BLaER1 (cell line): Measurements from ENCODE around the gene CENPX.

Experiments
- H3K27ac ChIP-seq: shearing (Covaris generic); formaldehyde crosslinking; 2 replicates; pipeline ENCODE4 v1.8.1; 2022
- H3K27me3 ChIP-seq: shearing (Covaris generic); formaldehyde crosslinking; 2 replicates; pipeline ENCODE4 v1.8.1; 2022
- H3K36me3 ChIP-seq: shearing (Covaris generic); formaldehyde crosslinking; 2 replicates; pipeline ENCODE4 v1.8.1; 2022
- H3K4me1 ChIP-seq: shearing (Covaris generic); formaldehyde crosslinking; 2 replicates; pipeline ENCODE4 v1.8.1; 2022
- H3K4me2 ChIP-seq: shearing (Covaris generic); formaldehyde crosslinking; 2 replicates; pipeline ENCODE4 v1.8.1; 2022
- H3K4me3 ChIP-seq: shearing (Covaris generic); formaldehyde crosslinking; 2 replicates; pipeline ENCODE4 v1.8.1; 2022
- H3K9ac ChIP-seq: shearing (Covaris generic); formaldehyde crosslinking; 2 replicates; pipeline ENCODE4 v1.8.1; 2022
- H3K9me3 ChIP-seq: shearing (Covaris generic); formaldehyde crosslinking; 2 replicates; pipeline ENCODE4 v1.8.1; 2022
- H4K20me1 ChIP-seq: shearing (Covaris generic); formaldehyde crosslinking; 2 replicates; pipeline ENCODE4 v1.8.1; 2022
- Cebpa-rat ChIP-seq: shearing (Covaris generic); IDR thresholded peaks from 2 replicates; pipeline ENCODE4 v1.8.1; 2022

The CENPX gene

DNA sequence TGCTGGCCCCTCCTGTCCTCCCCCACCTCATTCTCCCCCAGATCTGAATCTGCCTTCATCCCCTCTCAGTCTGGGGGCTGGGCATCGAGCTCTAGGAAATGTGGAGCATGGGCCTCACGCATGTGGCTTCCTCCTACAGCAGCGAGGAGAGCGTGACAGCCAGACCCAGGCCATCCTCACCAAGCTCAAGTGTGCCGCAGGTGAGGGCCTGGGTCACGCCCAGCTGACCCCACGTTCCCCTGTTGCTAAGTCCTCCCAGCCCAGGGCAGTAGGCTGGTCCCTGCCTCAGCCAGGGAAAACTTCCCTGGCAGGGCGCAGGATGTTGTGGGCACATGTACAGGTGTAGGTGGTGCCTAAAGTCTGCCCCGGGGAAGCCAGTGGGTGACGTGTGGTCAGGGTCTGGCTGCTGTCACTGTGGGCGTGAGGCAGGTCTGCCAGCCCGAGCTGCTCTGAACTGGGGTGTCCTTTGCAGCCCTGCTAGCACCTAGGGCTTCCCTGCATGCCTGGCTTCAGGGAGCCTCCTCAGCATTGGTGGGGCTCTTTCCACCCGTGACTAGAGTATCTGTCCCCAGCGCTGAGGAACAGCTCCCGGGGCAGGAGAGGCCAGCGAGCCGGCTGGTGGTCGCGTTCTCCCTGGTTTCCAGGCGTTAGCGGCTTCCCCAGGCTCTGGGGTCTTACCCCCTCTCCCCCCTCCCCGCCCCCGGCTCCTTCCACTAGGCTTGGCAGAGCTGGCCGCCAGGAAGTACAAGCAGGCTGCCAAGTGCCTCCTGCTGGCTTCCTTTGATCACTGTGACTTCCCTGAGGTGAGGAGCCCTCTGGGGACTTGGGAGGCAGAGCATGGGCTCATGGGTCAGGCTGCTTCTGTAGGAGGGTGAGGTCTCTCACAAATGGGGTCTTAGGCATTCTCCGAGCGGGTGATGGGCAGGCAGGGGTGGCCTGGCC is 32.6 kb upstream of the CENPX start:
- peaks cover 83% of the 10 kb centered on the region for H4K20me1 ChIP-seq
- H3K27me3 ChIP-seq: no peaks in the 10 kb centered on the region
- TF ChIP-seq Cebpa-rat: no peak
- H3K4me3 ChIP-seq: no peak overlapping the region
- H3K9me3 ChIP-seq: no peaks in the 10 kb centered on the region
- H3K27ac ChIP-seq: no peak overlapping the region
- H3K9ac ChIP-seq: no peak overlapping the region
- H3K4me2 ChIP-seq: no peak overlapping the region
- H3K36me3 ChIP-seq: peaks cover 74% of the 10 kb centered on the region
- H3K4me1 ChIP-seq: peaks cover 69% of the 10 kb centered on the region

DNA sequence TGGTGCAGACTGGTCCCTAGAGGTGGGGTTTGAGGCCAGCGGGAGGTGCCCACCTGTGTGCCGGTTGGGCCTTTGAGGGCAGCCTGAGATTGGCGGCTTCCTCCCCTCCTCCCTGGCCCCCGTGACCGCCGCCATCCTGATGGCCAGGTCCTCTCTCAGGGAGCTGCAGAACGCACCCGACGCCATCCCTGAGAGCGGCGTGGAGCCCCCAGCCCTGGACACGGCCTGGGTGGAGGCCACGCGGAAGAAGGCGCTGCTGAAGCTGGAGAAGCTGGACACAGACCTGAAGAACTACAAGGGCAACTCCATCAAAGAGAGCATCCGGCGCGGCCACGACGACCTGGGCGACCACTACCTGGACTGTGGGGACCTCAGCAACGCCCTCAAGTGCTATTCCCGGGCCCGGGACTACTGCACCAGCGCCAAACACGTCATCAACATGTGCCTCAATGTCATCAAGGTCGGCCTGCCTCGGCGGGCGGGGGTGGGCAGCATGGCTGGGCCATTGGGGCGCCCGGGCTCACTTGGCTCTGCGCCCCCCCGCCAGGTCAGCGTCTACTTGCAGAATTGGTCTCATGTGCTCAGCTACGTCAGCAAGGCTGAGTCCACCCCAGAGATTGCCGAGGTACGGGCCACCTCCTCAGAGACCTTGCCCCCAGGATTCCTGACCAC is 31.8 kb upstream of the CENPX start:
- Histone ChIP-seq H3K9me3 (no peaks in the 10 kb centered on the region), H3K4me1 (peaks cover 67% of the 10 kb centered on the region), H3K27me3 (no peaks in the 10 kb centered on the region), H4K20me1 (peaks cover 75% of the 10 kb centered on the region), H3K9ac (no peak overlapping the region), H3K4me3 (no peak overlapping the region), H3K4me2 (no peak overlapping the region), H3K27ac (no peak overlapping the region), H3K36me3 (peaks cover 74% of the 10 kb centered on the region)
- no peak for TF ChIP-seq Cebpa-rat

DNA sequence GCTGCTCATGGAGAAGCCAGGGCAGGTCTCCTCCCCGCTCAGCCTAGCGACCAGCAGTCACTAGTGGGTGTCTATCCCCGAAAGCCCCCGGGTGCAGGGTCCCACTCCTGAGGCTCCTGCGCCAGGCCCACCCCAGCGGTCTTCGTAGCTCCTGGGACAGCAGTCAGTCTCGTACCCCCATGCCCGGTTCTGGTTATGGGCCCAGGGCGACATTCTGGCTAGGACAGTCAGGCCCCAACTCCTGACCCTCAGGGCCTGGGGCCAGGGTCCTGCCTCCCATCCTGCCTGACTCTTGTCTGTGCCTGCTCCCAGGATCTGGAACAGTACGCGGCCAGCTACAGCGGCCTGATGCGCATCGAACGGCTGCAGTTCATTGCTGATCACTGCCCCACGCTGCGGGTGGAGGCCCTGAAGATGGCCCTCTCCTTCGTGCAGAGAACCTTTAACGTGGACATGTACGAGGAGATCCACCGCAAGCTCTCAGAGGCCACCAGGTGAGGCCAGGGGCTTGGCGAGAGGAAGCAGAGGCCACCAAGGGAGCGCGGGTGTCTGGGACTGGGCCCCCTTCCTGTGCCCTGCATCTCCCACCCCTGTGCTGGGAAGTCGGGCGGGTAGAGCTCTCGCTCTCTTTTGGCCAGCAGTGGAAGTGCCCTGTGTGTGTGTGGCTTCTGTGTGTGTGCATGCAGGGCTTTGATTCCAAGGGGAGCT is 31.0 kb upstream of the CENPX start:
- Histone ChIP-seq H3K9me3 (no peaks in the 10 kb centered on the region), H3K27ac (no peak overlapping the region), H3K9ac (peak overlapping the region; percentile 88; the same call in 1 of the 2 replicates), H3K4me2 (peak overlapping the region; percentile 98; the same call in 1 of the 2 replicates), H3K4me3 (peak overlapping the region; percentile 98; the same call in 1 of the 2 replicates), H3K4me1 (peaks cover 59% of the 10 kb centered on the region), H4K20me1 (peaks cover 67% of the 10 kb centered on the region), H3K27me3 (no peaks in the 10 kb centered on the region), H3K36me3 (peaks cover 74% of the 10 kb centered on the region)
- no peak for TF ChIP-seq Cebpa-rat

DNA sequence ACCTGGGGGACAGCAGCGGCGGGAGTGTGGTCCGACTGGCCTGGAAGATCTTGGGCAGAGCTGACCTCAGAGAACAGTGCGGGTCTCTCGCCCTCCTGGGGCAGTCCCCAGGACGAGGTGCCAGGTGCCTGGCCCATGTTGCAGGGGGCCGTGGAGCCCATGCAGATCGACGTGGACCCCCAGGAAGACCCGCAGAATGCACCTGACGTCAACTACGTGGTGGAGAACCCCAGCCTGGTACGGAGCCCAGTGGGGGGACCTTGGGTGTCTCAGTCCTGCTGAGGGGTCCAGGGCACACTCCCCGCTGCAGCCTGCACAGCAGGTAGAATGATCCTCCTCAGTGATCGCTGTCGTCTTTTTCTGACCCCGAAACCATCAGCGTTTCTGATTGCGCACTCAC is 30.5 kb upstream of the CENPX start:
- TF ChIP-seq Cebpa-rat: no peak
- Histone ChIP-seq H3K36me3 (peaks cover 74% of the 10 kb centered on the region), H3K27me3 (no peaks in the 10 kb centered on the region), H4K20me1 (peaks cover 61% of the 10 kb centered on the region), H3K4me3 (peak overlapping the region; percentile 98), H3K9ac (peak overlapping the region; percentile 88), H3K9me3 (no peaks in the 10 kb centered on the region), H3K4me1 (peaks cover 55% of the 10 kb centered on the region), H3K27ac (no peak overlapping the region), H3K4me2 (peak overlapping the region; percentile 98)

DNA sequence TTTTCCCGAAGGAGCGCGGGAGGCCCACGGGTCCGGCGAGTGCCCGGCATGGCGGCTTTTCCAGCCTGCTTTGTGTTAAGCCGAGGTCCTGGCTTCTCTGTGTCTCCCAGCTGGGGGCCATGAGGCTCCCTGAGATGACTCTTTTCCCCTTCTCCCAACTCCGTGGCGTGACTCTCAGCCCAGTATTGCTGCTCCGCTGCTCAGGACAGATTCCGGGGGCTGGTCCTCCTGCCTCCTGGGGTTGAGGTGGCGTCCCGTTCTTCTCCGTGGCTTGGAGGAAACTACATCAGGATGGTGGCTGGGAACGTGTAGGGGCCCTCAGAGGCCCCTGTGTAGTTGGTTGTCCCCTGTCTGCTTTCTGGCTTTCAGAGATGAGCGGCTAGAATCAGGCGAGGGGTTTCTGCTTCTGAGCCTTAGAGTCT is 30.0 kb upstream of the CENPX start:
- peak overlapping the region; percentile 88 for H3K9ac ChIP-seq
- TF ChIP-seq Cebpa-rat: no peak
- peaks cover 51% of the 10 kb centered on the region for H3K4me1 ChIP-seq
- peak overlapping the region; percentile 98 for H3K4me2 ChIP-seq
- H3K9me3 ChIP-seq: no peaks in the 10 kb centered on the region
- peaks cover 57% of the 10 kb centered on the region for H4K20me1 ChIP-seq
- peak overlapping the region; percentile 78 for H3K27ac ChIP-seq
- H3K4me3 ChIP-seq: peak overlapping the region; percentile 98
- H3K27me3 ChIP-seq: no peaks in the 10 kb centered on the region
- H3K36me3 ChIP-seq: peaks cover 74% of the 10 kb centered on the region

DNA sequence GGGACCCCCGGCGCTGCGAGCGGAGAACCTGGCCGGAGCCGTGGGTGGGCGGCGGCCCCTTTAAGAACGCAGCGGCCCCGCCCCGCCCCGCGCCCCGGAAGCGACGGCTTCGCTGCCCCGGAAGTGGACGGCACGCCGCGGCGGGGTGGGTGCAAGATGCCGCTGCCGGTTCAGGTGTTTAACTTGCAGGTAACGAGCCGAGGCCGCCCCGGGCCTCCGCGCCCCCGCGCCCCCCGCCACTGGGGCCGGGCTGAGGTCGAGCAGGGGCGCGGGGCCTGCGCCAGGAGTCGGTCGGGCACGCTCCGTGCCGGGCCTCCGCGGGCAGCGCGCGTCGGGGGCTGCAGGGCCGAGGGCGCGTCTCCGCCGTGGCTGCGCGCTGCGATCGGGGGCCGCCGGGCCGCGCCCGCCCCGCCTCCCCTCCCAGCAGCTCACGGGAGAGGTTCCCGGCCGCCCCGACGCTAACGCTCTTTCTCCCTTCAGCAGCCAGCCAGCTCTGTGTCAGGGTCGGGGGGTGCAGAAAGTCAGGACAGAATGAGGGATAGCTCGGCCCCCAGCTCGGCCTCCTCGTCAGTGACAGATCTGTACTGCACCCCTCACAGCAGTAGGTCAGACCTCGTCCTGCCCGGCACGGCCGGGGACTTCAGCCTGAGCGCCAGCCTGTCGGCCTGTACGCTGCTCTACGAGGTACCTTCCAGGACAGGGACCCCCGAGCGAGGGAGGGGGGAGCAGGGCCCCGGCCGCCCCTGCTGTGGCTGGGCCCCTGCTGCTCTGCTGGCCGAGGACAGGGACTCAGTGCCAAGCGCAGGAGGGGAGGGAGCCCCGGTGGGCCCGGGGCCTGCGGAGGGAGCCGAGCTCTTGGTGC is 29.3 kb upstream of the CENPX start, which contains the start of the genes GPS1 and RFNG:
Gene GPS1, plus strand, starts transcription at position 123 of the 862 bp plus-strand sequence. Its CDS starts 34 bp downstream, at position 157.
Gene RFNG, minus strand, starts transcription at position 36 of the 862 bp plus-strand sequence. CDS start 45 bp downstream, outside the sequence.
- Histone ChIP-seq H3K9me3 (no peaks in the 10 kb centered on the region), H3K4me3 (peak within 1 kb of the TSS; percentile 98), H3K36me3 (peaks cover 74% of the 10 kb centered on the region), H3K4me1 (peaks cover 45% of the 10 kb centered on the region), H4K20me1 (peaks cover 50% of the 10 kb centered on the region), H3K27ac (peak within 1 kb of the TSS; percentile 78), H3K4me2 (peak within 1 kb of the TSS; percentile 98), H3K9ac (peak within 1 kb of the TSS; percentile 88), H3K27me3 (no peaks in the 10 kb centered on the region)
- TF ChIP-seq Cebpa-rat: no peak

DNA sequence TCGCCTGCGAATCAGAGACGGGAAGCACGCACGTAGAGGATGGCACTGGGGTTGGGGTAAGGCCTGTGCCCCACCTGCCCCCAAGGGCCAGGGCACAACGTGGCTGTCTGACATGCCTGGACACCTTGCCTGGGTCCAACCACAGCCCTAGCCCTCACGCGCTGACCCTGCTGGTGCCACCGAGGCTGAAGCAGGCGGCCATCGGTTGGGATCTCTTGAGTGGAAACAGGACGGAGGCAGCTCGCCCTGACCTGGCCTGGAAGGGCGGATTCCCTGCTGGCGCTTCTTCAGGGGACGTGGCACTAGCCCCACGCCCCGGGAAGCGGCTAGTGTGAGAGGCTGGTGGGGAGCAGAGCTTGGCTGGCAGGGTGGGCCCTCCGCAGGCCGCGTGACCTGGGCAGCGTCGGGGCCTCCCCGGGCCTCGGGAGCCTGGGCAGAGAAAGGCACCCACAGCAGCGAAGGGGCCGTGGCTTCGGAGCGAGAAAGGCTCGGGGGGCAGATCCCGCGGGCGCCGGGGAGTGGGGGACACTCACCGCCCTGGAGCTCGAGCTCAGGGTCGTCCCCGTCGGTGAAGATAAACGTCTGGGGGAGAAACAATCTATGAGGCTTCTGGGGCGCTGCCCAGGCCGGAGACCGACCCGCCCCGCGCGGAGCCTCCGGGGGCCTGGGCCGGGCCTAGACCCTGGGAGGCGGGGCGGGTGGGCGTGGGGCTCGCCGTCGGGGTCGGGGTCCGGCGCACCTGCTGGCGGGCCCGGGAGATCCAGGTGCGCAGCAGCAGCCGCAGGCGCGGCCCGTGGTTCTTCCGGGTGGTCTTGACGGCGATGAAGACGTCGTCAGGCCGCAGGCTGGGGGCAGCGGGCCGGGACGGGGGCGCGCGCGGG is 28.3 kb upstream of the CENPX start:
- Histone ChIP-seq H4K20me1 (peaks cover 40% of the 10 kb centered on the region), H3K9me3 (no peaks in the 10 kb centered on the region), H3K4me1 (peaks cover 42% of the 10 kb centered on the region), H3K36me3 (peaks cover 69% of the 10 kb centered on the region), H3K9ac (peak overlapping the region; percentile 88), H3K4me3 (peak overlapping the region; percentile 98), H3K27me3 (no peaks in the 10 kb centered on the region), H3K27ac (peak overlapping the region; percentile 78), H3K4me2 (peak overlapping the region; percentile 98)
- no peak for TF ChIP-seq Cebpa-rat

DNA sequence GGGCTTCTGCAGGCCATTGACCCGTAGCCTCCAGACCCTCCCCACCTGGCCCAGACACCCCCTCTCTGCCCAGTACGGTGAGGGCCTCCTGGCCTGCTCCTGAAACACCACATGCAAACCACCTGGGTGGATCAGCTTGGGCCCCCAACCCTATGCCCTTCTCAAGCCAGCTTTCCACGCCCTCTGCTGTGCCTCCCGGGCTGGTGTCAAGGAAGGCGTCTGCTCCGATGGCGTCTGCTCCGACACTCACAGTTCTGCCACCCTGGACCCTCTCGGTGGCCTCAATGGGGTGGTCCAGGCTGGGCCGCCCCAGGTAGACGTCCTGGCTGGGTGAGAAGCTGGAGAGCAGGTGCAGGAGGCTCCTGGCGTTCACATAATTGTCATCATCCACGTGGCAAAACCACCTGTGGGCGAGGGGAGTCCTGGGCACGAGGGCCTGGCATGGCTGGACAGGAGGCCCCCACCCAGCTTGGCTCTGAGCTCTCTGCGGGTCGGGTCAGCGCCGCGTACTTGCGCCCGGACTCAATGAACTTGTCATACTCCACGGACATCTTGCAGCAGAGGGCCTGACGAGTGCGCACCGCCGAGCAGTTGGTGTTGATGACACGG is 27.6 kb upstream of the CENPX start:
- Histone ChIP-seq H3K27me3 (no peaks in the 10 kb centered on the region), H4K20me1 (peaks cover 35% of the 10 kb centered on the region), H3K27ac (no peak overlapping the region), H3K4me3 (peak overlapping the region; percentile 98), H3K4me1 (peaks cover 42% of the 10 kb centered on the region), H3K9ac (peak overlapping the region; percentile 88), H3K36me3 (peaks cover 62% of the 10 kb centered on the region), H3K4me2 (peak overlapping the region; percentile 98), H3K9me3 (no peaks in the 10 kb centered on the region)
- TF ChIP-seq Cebpa-rat: no peak
